NCI-H1092 treated with DMSO at 0.1 percent for 48 hours (cell line): ENCODE data around the gene AFMID.
A peak's percentile ranks its signal among the peaks of the same experiment; 100 is the strongest.
"Not testable (repeated sequence)": the region's sequence is repeated elsewhere in the genome, so short reads cannot be mapped to it uniquely, and the experiment has no call there.

ENCODE experiments used
- DNase-seq: peaks from one replicate; lab custom pipeline; 2025; lab: John Stamatoyannopoulos, UW

Gene AFMID

GRCh38 chr17:78223765-78224164 is 36.6 kb downstream of the AFMID start:
- no peak for DNase-seq

- DNase-seq, result peak; percentile 23
Measured at GRCh38 chr17:78224231-78225087, 37.3 kb downstream of the AFMID start.

- DNase-seq, result no peak
Measured at GRCh38 chr17:78225088-78225865, 38.1 kb downstream of the AFMID start.

- DNase-seq, result no peak
Measured at GRCh38 chr17:78226055-78226758, 39.0 kb downstream of the AFMID start.

- no peak for DNase-seq
Measured at GRCh38 chr17:78226759-78227454, 39.7 kb downstream of the AFMID start.

GRCh38 chr17:78227455-78227916 is 40.3 kb downstream of the AFMID start:
- no peak for DNase-seq

- no peak for DNase-seq
Measured at GRCh38 chr17:78228176-78228575, 41.0 kb downstream of the AFMID start.

DNA sequence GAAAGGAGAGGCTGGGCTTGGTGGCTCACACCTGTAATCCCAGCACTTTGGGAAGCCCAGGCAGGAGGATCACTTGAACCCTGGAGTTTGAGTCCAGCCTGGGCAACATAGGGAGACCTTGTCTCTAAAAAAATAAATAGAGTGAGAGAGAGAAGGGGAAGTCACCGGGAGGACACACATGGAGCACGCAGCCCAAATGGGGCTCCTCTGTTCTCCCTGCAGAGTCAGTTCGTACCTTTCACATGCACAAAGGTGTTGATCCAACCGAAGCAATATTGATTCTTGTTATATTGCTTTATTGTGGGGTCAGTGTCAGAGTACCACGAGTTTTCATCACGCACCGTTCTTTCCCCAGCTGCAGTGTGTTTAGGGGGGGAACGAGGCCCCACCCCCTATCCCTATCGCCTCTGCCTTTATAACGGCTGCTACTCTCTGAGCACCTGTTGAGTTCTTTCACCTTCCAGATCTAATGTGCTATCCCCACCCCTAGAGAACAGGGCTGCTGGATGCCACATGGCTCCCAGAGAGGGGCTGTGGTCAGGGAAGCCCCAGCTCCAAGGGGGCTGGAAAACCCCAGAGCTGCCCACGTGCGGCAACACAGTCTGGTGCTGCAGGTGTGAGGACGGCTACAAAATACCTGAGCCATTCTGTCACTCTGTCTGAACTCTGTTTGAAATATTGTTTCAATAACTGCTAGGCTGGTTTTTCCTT is 43.2 kb downstream of the AFMID start:
- no peak for DNase-seq

DNA sequence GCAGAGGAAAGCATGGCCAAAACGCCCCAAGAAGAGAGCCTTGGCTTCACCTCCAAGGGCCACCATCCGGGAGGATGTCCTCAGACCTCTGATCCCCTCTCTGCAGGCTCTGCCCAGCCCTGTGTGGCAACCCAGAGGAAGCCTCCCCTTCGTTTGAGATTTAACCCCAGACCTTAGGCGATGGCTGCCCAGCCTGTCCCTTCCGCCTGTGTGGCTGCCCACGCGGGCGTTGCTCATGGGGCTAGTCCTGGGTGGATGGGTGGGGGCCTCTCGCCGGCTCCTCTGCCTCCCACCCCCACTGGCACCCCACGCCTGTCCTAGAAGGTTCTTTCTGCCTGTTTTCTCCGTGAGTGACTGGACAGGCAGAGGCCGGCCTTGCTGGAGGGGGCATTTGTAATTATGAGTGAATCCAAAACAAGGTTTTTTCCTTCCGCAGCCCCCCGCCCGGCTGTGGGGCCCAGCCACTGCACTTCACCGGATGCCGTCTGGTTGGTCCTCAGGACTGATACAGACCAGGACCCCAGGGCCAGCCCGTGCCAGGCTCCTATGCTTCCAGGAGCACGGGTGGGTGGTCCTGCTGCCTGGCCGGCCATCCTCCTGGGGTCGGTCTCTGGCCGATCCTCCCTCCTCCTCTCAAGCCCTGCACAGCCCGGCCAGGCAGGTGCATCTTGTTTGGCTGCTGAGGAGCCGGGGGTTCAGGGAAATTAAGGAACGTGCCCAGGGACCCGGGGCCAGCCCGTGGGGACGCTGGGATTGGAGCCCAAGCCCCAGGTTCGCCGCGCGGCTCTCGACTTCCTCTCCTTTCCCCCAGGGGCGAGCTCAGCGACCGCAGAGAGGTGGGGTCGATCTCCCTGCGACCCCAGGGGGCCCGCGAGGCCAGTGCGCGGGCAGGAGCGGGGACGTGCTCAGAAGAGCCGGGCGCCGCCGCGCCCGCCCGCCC is 44.1 kb downstream of the AFMID start, which contains the start of gene TMEM235:
TSS of gene TMEM235 (plus strand) at position 636 of the 940 bp plus-strand sequence. CDS start 393 bp downstream, outside the sequence.
- no peak for DNase-seq

DNA sequence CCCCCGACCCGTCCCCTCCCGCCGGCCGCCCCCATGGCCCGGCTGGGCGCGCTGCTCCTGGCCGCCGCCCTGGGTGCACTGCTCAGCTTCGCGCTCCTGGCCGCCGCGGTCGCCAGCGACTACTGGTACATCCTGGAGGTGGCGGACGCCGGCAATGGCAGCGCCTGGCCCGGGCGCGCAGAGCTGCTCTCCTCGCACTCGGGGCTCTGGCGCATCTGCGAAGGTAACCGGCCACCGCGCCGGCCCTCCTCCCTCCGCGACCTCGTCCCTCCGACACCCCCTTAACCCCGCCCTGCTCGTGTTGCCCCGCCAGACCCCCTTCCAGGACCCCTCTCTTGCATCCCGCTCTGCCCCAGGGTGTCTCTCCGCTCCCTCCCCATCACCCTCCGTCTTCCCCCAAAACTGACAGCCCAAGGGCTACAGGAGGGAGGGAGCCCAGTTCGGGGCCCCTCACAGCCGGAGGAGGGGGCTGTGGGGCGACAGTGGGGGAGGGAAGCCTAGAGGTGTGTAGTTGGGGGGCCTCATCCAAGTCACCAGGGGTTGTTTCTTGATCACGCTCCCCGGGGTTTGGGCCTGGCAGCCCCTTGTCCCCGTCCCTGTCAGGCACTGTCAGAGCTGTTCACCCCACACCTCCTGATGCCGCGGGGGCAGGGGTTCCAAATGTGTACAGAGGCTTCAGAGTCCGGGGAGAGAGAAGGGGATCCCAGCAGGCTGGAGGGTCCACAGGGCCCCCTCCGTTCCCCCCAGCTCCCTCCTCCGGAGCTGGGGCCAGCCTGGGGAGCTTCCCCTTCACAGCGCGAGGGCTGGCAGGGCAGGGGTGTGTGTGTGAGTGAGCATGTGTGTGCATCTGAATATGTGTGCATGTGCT is 45.1 kb downstream of the AFMID start:
- DNase-seq, result no peak

- no peak for DNase-seq
Measured at GRCh38 chr17:78232859-78233173, 45.7 kb downstream of the AFMID start.

DNA sequence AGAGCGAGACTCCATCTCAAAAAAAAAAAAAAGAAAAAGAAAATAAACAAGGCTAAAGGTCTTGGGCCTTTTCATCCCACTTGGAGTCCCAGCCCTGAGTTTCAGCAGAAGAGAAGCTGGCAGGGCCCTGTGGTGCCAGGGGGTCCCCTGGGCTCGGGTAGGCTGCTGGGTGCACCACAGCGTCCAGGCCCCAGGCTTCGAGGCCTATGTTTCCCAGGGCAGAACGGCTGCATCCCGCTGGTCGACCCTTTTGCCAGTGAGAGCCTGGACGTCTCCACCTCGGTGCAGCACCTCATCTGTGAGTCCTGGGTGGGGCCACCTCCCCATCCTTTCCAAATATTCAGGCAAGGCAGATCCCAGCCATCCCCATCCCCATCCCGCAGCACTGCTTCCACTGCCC is 46.5 kb downstream of the AFMID start:
- DNase-seq, result no peak

DNA sequence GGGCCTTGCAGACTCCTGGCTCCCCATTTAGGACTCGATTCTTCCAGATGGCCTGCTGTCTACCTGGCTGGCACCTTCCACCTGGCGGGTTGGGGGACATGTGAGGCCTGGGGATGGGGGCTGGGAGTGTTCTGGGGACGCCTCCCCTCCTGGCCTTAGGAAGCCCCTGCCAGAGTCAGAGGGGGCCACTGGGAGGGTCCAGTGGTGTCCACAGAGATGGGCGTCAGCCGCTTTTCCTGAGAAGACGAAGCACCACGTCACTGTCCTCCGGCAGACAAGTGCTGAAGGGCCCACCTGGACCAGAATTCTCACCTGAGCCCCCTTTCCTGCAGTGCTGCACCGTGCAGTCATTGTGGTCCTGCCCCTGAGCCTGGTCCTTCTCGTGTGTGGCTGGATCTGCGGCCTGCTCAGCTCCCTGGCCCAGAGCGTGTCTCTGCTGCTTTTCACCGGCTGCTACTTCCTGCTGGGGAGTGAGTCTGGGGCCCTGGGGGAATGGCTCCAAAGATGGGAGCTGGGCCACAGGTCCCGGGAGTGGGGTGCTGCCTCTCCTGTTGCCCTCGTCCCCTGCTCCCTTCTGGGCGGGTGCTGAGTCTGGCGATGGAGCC is 47.2 kb downstream of the AFMID start:
- no peak for DNase-seq

- not testable (repeated sequence) for DNase-seq
Measured at GRCh38 chr17:78235022-78235421, 47.9 kb downstream of the AFMID start.

DNA sequence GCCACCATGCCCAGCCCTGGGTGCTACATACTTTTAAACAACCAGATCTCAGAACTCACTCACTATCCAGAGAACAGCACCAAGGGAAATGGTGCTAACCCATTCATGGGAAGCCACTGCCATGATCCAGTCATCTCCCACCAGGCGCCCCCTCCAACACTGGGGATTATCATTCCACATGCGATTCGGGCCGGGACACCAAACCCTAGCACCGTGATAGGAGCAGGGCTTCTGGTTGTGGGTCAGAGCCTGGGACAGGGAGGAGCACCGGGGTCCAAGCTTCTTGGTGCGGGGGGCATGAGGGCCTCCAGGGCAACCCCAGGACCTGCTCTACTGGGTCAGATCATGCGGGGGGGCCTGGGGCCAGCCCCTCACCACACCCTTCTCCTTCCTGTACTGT is 48.7 kb downstream of the AFMID start:
- DNase-seq, result no peak

- no peak for DNase-seq
Measured at GRCh38 chr17:78236362-78237127, 49.4 kb downstream of the AFMID start.

DNA sequence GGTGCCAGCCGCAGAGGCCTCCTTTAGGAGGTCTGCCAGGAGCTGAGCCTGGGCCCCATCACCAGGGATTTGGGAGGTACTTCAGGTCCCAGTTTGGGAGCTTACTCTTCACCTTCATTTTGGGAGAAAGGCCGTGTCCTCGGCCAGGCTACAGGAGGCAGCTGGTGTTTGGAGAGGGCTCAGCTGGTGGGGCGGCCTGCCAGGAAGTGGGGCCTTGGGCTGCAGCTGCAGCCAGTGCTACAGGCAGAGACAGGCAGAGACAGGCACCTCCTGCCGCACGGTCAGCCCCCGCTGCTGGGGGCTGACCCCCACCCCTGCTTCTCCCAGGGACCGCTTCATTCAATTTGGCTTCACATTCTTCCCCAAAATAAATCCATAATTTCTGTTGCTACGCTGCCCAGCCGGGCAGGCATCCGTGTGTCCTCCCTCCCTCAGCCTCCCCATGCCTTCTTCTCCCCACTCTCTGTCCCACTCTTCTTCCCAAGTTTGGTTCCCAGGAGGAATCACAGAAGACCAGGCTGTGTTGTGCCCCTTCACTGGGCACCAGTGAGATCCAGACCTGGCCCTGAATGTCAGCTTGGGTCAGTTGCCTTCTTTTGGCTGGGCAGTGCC is 50.3 kb downstream of the AFMID start:
- DNase-seq, result no peak
